ENCODE measurements around the gene HVCN1. TPM values are rescaled to one million over a fixed set of nuclear protein-coding genes. Genes with fewer than 3 reads are reported as not detected.

Gene HVCN1
- total and polyA plus RNA-seq, 2 of the 13 experiments (the other 11 are each of a cell fraction or from before 2014, with no cell fraction given): 0.49 to 1.3 TPM

DNA sequence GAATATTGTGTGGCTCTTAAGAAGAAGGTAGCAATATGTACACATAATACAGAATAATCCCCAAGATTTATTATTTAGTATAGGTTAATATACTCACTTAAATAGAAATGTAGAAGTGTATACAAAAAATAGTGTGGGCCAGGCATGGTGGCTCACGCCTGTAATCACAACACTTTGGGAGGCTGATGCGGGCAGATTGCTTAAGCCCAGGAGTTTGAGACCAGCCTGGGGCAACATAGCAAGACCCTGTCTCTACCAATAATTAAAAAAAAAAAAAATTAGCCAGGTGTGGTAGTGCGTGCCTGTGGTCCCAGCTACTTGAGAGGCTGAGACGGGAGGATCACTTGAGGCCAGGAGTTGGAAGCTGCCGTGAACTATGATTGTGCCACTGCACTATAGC is 15.3 kb upstream of the HVCN1 start (continued):
- TF ChIP-seq ZNF646 (CRISPR knock-in tag; IDR thresholded peaks at IDR 0.05) (no peak), ZNF550 (CRISPR knock-in tag; IDR thresholded peaks at IDR 0.05; ENCODE audit: borderline replicate concordance) (no peak), NFRKB (IDR thresholded peaks at IDR 0.05) (no peak), REL (CRISPR knock-in tag; conservative IDR thresholded peaks at IDR 0.05) (no peak), SALL1 (CRISPR knock-in tag; IDR thresholded peaks at IDR 0.05) (no peak), ATM (IDR thresholded peaks at IDR 0.05; ENCODE audit: borderline replicate concordance) (no peak), KMT2B (CRISPR knock-in tag; IDR thresholded peaks at IDR 0.05) (no peak)
- TF ChIP-seq, protein P1, sequence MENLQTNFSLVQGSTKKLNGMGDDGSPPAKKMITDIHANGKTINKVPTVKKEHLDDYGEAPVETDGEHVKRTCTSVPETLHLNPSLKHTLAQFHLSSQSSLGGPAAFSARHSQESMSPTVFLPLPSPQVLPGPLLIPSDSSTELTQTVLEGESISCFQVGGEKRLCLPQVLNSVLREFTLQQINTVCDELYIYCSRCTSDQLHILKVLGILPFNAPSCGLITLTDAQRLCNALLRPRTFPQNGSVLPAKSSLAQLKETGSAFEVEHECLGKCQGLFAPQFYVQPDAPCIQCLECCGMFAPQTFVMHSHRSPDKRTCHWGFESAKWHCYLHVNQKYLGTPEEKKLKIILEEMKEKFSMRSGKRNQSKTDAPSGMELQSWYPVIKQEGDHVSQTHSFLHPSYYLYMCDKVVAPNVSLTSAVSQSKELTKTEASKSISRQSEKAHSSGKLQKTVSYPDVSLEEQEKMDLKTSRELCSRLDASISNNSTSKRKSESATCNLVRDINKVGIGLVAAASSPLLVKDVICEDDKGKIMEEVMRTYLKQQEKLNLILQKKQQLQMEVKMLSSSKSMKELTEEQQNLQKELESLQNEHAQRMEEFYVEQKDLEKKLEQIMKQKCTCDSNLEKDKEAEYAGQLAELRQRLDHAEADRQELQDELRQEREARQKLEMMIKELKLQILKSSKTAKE (CRISPR knock-in tag; IDR thresholded peaks at IDR 0.05; ENCODE audit: borderline replicate concordance): no peak
- TF ChIP-seq, protein P2, sequence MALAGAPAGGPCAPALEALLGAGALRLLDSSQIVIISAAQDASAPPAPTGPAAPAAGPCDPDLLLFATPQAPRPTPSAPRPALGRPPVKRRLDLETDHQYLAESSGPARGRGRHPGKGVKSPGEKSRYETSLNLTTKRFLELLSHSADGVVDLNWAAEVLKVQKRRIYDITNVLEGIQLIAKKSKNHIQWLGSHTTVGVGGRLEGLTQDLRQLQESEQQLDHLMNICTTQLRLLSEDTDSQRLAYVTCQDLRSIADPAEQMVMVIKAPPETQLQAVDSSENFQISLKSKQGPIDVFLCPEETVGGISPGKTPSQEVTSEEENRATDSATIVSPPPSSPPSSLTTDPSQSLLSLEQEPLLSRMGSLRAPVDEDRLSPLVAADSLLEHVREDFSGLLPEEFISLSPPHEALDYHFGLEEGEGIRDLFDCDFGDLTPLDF (CRISPR knock-in tag; IDR thresholded peaks at IDR 0.05): no peak
- TF ChIP-seq, protein P3, sequence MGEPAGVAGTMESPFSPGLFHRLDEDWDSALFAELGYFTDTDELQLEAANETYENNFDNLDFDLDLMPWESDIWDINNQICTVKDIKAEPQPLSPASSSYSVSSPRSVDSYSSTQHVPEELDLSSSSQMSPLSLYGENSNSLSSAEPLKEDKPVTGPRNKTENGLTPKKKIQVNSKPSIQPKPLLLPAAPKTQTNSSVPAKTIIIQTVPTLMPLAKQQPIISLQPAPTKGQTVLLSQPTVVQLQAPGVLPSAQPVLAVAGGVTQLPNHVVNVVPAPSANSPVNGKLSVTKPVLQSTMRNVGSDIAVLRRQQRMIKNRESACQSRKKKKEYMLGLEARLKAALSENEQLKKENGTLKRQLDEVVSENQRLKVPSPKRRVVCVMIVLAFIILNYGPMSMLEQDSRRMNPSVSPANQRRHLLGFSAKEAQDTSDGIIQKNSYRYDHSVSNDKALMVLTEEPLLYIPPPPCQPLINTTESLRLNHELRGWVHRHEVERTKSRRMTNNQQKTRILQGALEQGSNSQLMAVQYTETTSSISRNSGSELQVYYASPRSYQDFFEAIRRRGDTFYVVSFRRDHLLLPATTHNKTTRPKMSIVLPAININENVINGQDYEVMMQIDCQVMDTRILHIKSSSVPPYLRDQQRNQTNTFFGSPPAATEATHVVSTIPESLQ (CRISPR knock-in tag; conservative IDR thresholded peaks at IDR 0.05): no peak
- TF ChIP-seq, protein P4, sequence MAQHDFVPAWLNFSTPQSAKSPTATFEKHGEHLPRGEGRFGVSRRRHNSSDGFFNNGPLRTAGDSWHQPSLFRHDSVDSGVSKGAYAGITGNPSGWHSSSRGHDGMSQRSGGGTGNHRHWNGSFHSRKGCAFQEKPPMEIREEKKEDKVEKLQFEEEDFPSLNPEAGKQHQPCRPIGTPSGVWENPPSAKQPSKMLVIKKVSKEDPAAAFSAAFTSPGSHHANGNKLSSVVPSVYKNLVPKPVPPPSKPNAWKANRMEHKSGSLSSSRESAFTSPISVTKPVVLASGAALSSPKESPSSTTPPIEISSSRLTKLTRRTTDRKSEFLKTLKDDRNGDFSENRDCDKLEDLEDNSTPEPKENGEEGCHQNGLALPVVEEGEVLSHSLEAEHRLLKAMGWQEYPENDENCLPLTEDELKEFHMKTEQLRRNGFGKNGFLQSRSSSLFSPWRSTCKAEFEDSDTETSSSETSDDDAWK (CRISPR knock-in tag; IDR thresholded peaks at IDR 0.05): no peak
